ENCODE measurements around the gene PAX8.
"Not testable (repeated sequence)": the region's sequence is repeated elsewhere in the genome, so short reads cannot be mapped to it uniquely, and the experiment has no call there.

The PAX8 gene

GRCh38 chr2:113278742-113279139 lies at the start of gene PAX8:
PAX8 (minus strand) TSS chr2:113278921; CDS start chr2:113278394, 527 bp downstream.
- H3K27me3 ChIP-seq (ENCODE audit: control insufficient read depth, low read length), result peaks cover 26% of the 10 kb centered on the region
- TF ChIP-seq, protein P1, sequence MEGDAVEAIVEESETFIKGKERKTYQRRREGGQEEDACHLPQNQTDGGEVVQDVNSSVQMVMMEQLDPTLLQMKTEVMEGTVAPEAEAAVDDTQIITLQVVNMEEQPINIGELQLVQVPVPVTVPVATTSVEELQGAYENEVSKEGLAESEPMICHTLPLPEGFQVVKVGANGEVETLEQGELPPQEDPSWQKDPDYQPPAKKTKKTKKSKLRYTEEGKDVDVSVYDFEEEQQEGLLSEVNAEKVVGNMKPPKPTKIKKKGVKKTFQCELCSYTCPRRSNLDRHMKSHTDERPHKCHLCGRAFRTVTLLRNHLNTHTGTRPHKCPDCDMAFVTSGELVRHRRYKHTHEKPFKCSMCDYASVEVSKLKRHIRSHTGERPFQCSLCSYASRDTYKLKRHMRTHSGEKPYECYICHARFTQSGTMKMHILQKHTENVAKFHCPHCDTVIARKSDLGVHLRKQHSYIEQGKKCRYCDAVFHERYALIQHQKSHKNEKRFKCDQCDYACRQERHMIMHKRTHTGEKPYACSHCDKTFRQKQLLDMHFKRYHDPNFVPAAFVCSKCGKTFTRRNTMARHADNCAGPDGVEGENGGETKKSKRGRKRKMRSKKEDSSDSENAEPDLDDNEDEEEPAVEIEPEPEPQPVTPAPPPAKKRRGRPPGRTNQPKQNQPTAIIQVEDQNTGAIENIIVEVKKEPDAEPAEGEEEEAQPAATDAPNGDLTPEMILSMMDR (IDR thresholded peaks at IDR 0.05; ENCODE audit: low read depth, low read length, poor library complexity, severe bottlenecking), result no peak
- TF ChIP-seq EZH2phosphoT487 (IDR thresholded peaks at IDR 0.05; ENCODE audit: borderline replicate concordance, low read length), result no peak

GRCh38 chr2:113328043-113328442 lies 49.3 kb upstream of the PAX8 start:
- TF ChIP-seq, protein P1 (IDR thresholded peaks at IDR 0.05; ENCODE audit: low read depth, low read length, poor library complexity, severe bottlenecking), result no peak
- TF ChIP-seq EZH2phosphoT487 (IDR thresholded peaks at IDR 0.05; ENCODE audit: borderline replicate concordance, low read length), result no peak
- Histone ChIP-seq H3K36me3 (ENCODE audit: control insufficient read depth, low read length) (no peaks in the 10 kb centered on the region), H3K27ac (ENCODE audit: low read depth, low read length) (no peak overlapping the region), H3K4me1 (ENCODE audit: control insufficient read depth, low read length) (peaks cover 21% of the 10 kb centered on the region), H3K4me3 (ENCODE audit: low read length) (no peak overlapping the region), H3K4me2 (ENCODE audit: low read length) (no peak overlapping the region), H3K27me3 (ENCODE audit: control insufficient read depth, low read length) (no peaks in the 10 kb centered on the region), H3K9me3 (ENCODE audit: control insufficient read depth, insufficient read depth, low read length) (no peaks in the 10 kb centered on the region), H3F3A (ENCODE audit: control insufficient read depth, insufficient read depth) (no peaks in the 10 kb centered on the region), H3K9me2 (replicated peaks; ENCODE audit: control insufficient read depth, low read length) (no peaks in the 10 kb centered on the region), H4K20me1 (ENCODE audit: control insufficient read depth, insufficient read depth, low read depth, low read length) (no peaks in the 10 kb centered on the region), H3K79me2 (ENCODE audit: control insufficient read depth, low read length) (0 out of 2 replicates have a peak, but pooled peaks cover 4% of the 10 kb centered on the region)

More at GRCh38 chr2:113278742-113279139, at the start of gene PAX8:
- H3K9me2 ChIP-seq (replicated peaks; ENCODE audit: control insufficient read depth, low read length), result no peaks in the 10 kb centered on the region
- no peaks in the 10 kb centered on the region for H3K36me3 ChIP-seq (ENCODE audit: control insufficient read depth, low read length)
- no peak within 1 kb of the TSS for H3K4me3 ChIP-seq (ENCODE audit: low read length)
- no peaks in the 10 kb centered on the region for H3K79me2 ChIP-seq (ENCODE audit: control insufficient read depth, low read length)
- H4K20me1 ChIP-seq (ENCODE audit: control insufficient read depth, insufficient read depth, low read depth, low read length), result 0 out of 2 replicates have a peak, but pooled peaks cover 2% of the 10 kb centered on the region
- no peaks in the 10 kb centered on the region for H3K4me1 ChIP-seq (ENCODE audit: control insufficient read depth, low read length)
- no peaks in the 10 kb centered on the region for H3F3A ChIP-seq (ENCODE audit: control insufficient read depth, insufficient read depth)
- no peak within 1 kb of the TSS for H3K27ac ChIP-seq (ENCODE audit: low read depth, low read length)
- H3K4me2 ChIP-seq (ENCODE audit: low read length), result no peak within 1 kb of the TSS
- no peaks in the 10 kb centered on the region for H3K9me3 ChIP-seq (ENCODE audit: control insufficient read depth, insufficient read depth, low read length)

- not testable (repeated sequence) for H3K79me2 ChIP-seq (ENCODE audit: control insufficient read depth, low read length); H3K9me3 ChIP-seq (ENCODE audit: control insufficient read depth, insufficient read depth, low read length); H3K27me3 ChIP-seq (ENCODE audit: control insufficient read depth, low read length); H3K36me3 ChIP-seq (ENCODE audit: control insufficient read depth, low read length); H3F3A ChIP-seq (ENCODE audit: control insufficient read depth, insufficient read depth); H3K9me2 ChIP-seq (replicated peaks; ENCODE audit: control insufficient read depth, low read length); H4K20me1 ChIP-seq (ENCODE audit: control insufficient read depth, insufficient read depth, low read depth, low read length)
- H3K27ac ChIP-seq (ENCODE audit: low read depth, low read length), result peak overlapping the region; percentile 43
- peaks cover 29% of the 10 kb centered on the region for H3K4me1 ChIP-seq (ENCODE audit: control insufficient read depth, low read length)
- peak overlapping the region; percentile 76 for H3K4me3 ChIP-seq (ENCODE audit: low read length)
- peak overlapping the region; percentile 93 for H3K4me2 ChIP-seq (ENCODE audit: low read length)
Observed at GRCh38 chr2:113325161-113325731, 46.5 kb upstream of the PAX8 start.

GRCh38 chr2:113324684-113325160 lies 46.0 kb upstream of the PAX8 start:
- H3K79me2 ChIP-seq (ENCODE audit: control insufficient read depth, low read length), result 0 out of 2 replicates have a peak, but pooled peaks cover 4% of the 10 kb centered on the region
- no peak for TF ChIP-seq EZH2phosphoT487 (IDR thresholded peaks at IDR 0.05; ENCODE audit: borderline replicate concordance, low read length)
- TF ChIP-seq, protein P1 (IDR thresholded peaks at IDR 0.05; ENCODE audit: low read depth, low read length, poor library complexity, severe bottlenecking), result no peak
- peak overlapping the region; percentile 43 for H3K27ac ChIP-seq (ENCODE audit: low read depth, low read length)
- H3K9me2 ChIP-seq (replicated peaks; ENCODE audit: control insufficient read depth, low read length), result no peaks in the 10 kb centered on the region
- no peaks in the 10 kb centered on the region for H4K20me1 ChIP-seq (ENCODE audit: control insufficient read depth, insufficient read depth, low read depth, low read length)
- peaks cover 31% of the 10 kb centered on the region for H3K4me1 ChIP-seq (ENCODE audit: control insufficient read depth, low read length)
- H3K36me3 ChIP-seq (ENCODE audit: control insufficient read depth, low read length), result no peaks in the 10 kb centered on the region
- 0 out of 2 replicates have a peak, but pooled peaks cover under 1% of the 10 kb centered on the region for H3F3A ChIP-seq (ENCODE audit: control insufficient read depth, insufficient read depth)
- no peaks in the 10 kb centered on the region for H3K9me3 ChIP-seq (ENCODE audit: control insufficient read depth, insufficient read depth, low read length)
- no peaks in the 10 kb centered on the region for H3K27me3 ChIP-seq (ENCODE audit: control insufficient read depth, low read length)
- peak overlapping the region; percentile 76 for H3K4me3 ChIP-seq (ENCODE audit: low read length)
- peak overlapping the region; percentile 93 for H3K4me2 ChIP-seq (ENCODE audit: low read length)

- not testable (repeated sequence) for H3K79me2 ChIP-seq (ENCODE audit: control insufficient read depth, low read length); H3K27ac ChIP-seq (ENCODE audit: low read depth, low read length); H3K36me3 ChIP-seq (ENCODE audit: control insufficient read depth, low read length); H3K9me2 ChIP-seq (replicated peaks; ENCODE audit: control insufficient read depth, low read length); H3K4me3 ChIP-seq (ENCODE audit: low read length); H3K9me3 ChIP-seq (ENCODE audit: control insufficient read depth, insufficient read depth, low read length); H3K27me3 ChIP-seq (ENCODE audit: control insufficient read depth, low read length); H3K4me2 ChIP-seq (ENCODE audit: low read length); H4K20me1 ChIP-seq (ENCODE audit: control insufficient read depth, insufficient read depth, low read depth, low read length)
- H3K4me1 ChIP-seq (ENCODE audit: control insufficient read depth, low read length), result peaks cover 40% of the 10 kb centered on the region
- H3F3A ChIP-seq (ENCODE audit: control insufficient read depth, insufficient read depth), result peaks cover 10% of the 10 kb centered on the region
Observed at GRCh38 chr2:113323129-113323528, 44.4 kb upstream of the PAX8 start.
